T-helper 1 cell treated with Interleukin-12 subunit alpha and Interleukin-12 subunit beta and Interleukin-4 antibody, amounts not matched to agents 30 ng/mL and 1 ng/mL, for 36 hours (primary cell): ENCODE results near the gene RHBDD1. TPM values are rescaled to one million over a fixed set of nuclear protein-coding genes. Genes with fewer than 3 reads are reported as not detected.

Source experiments
- intact Hi-C: fragments of 100-400 bp; cut with micrococcal nuclease; formaldehyde crosslinking; loops from one replicate; pipeline ENCODE4 v1.15.1; 2024
- total RNA-seq: library from RNA; stranded (reverse); gene quantifications from 2 replicates; pipeline ENCODE4 v1.2.3, GENCODE V29; 2022

Gene RHBDD1
- total RNA-seq, 1 donor from 2014 or later: 38.7 TPM

- intact Hi-C loops: no loop called here
Measured at GRCh38 chr2:227025510-227025909, 189.7 kb downstream of the RHBDD1 start.

- intact Hi-C loops: no loop called here
Measured at GRCh38 chr2:227029426-227030105, 193.7 kb downstream of the RHBDD1 start.

GRCh38 chr2:227030789-227031188 is 194.9 kb downstream of the RHBDD1 start:
- intact Hi-C loops: no loop called here

GRCh38 chr2:227031379-227031778 is 195.5 kb downstream of the RHBDD1 start:
- intact Hi-C loops: no loop called here

- intact Hi-C loops: no loop called here
Measured at GRCh38 chr2:227033471-227034148, 197.8 kb downstream of the RHBDD1 start.

GRCh38 chr2:227035711-227036367 is 200.0 kb downstream of the RHBDD1 start:
- intact Hi-C loops: no loop called here

- intact Hi-C loops: no loop called here
Measured at GRCh38 chr2:227036527-227036926, 200.7 kb downstream of the RHBDD1 start.

- intact Hi-C loops: no loop called here
Measured at GRCh38 chr2:227038550-227039189, 202.8 kb downstream of the RHBDD1 start.

- intact Hi-C loops: no loop called here
Measured at GRCh38 chr2:227043981-227044380, 208.1 kb downstream of the RHBDD1 start.

Other genes with a start within 250 kb of the RHBDD1 start
- 6.3 TPM in 2 replicates for gene IRS1, start 36.2 kb upstream of the RHBDD1 start, total RNA-seq